Fibroblast of lung (primary cell): ENCODE results near the gene PAM.

Experiments used
- EZH2 ChIP-seq: IDR thresholded peaks from 2 replicates; pipeline ENCODE4 v1.5.1; 2012; ENCODE audit warnings: low read length, control low read depth, mild to moderate bottlenecking; ENCODE audit errors: missing control alignments
- TF ChIP-seq, protein P1 (sequence below), 2 donors: IDR thresholded peaks in 1 of 2; conservative IDR thresholded peaks in 1 of 2; 1 replicate in 1 of 2; 2 replicates in 1 of 2; pipeline ENCODE4 v1.5.1; 2011 to 2012; ENCODE audit warnings: low read length in 2 of 2, control low read depth in 1 of 2, inconsistent platforms in 1 of 2, low read depth in 1 of 2, mild to moderate bottlenecking in 1 of 2

GRCh38 chr5:102719886-102720285 lies 35.2 kb upstream of the PAM start:
- TF ChIP-seq, protein P1, sequence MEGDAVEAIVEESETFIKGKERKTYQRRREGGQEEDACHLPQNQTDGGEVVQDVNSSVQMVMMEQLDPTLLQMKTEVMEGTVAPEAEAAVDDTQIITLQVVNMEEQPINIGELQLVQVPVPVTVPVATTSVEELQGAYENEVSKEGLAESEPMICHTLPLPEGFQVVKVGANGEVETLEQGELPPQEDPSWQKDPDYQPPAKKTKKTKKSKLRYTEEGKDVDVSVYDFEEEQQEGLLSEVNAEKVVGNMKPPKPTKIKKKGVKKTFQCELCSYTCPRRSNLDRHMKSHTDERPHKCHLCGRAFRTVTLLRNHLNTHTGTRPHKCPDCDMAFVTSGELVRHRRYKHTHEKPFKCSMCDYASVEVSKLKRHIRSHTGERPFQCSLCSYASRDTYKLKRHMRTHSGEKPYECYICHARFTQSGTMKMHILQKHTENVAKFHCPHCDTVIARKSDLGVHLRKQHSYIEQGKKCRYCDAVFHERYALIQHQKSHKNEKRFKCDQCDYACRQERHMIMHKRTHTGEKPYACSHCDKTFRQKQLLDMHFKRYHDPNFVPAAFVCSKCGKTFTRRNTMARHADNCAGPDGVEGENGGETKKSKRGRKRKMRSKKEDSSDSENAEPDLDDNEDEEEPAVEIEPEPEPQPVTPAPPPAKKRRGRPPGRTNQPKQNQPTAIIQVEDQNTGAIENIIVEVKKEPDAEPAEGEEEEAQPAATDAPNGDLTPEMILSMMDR (conservative IDR thresholded peaks at IDR 0.05 in 1 of 2, IDR thresholded peaks at IDR 0.05 in 1 of 2; ENCODE audit: low read depth in 1 of 2, low read length in 2 of 2), result no peak
- TF ChIP-seq EZH2, result no peak
